Measurements from ENCODE around the gene PDE8B.

PDE8B gene

DNA sequence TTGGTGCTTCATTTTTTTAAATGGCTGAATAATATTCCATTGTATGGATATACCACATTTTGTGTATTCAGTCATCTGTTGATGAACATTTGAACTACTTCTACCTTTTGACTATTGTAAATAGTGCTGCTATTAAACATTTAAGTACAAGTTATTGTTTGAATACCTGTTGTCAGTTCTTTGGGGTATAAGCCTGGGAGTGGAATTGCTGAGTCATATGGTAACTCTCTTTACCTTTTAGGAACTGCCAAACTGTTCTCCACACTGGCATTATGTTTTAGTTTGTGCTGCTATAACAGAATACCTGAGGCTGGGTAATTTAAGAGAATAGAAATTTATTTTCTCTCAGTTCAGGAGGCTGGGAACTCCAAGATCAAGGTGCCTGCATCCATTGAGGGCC lies 15.7 kb upstream of the PDE8B start:
- Histone ChIP-seq H3K27ac (ENCODE audit: low read depth, low read length) (no peak overlapping the region), H3K4ac (ENCODE audit: low read depth, low read length) (no peak overlapping the region), H3K4me2 (ENCODE audit: low read length) (no peak overlapping the region), H3K14ac (ENCODE audit: low read length) (no peak overlapping the region), H3K79me2 (ENCODE audit: control insufficient read depth, insufficient read depth, low read length, poor library complexity) (no peaks in the 10 kb centered on the region), H2BK120ac (ENCODE audit: insufficient read depth, low read length, poor library complexity) (no peak overlapping the region), H3K18ac (ENCODE audit: low read length) (no peak overlapping the region), H2BK12ac (ENCODE audit: low read length) (no peak overlapping the region), H3K79me1 (ENCODE audit: low read length) (no peaks in the 10 kb centered on the region), H3K36me3 (ENCODE audit: control insufficient read depth in 1 of 2, insufficient read depth in 2 of 2, low read length in 2 of 2) (no peaks in the 10 kb centered on the region), H3K27me3 (ENCODE audit: insufficient read depth, low read length) (no peaks in the 10 kb centered on the region), H2BK5ac (ENCODE audit: low read depth, low read length, poor library complexity) (no peak overlapping the region), H3K4me3 (ENCODE audit: low read depth, low read length) (no peak overlapping the region), H4K8ac (ENCODE audit: low read depth, low read length) (no peak overlapping the region), H2AFZ (ENCODE audit: insufficient read depth, low read length, poor library complexity) (no peak overlapping the region), H3K9ac (ENCODE audit: low read length) (no peak overlapping the region), H3K9me3 (ENCODE audit: insufficient read depth, low read depth, low read length) (no peaks in the 10 kb centered on the region), H3K23ac (ENCODE audit: low read length) (no peak overlapping the region), H3K4me1 (ENCODE audit: control insufficient read depth in 1 of 2, insufficient read depth in 2 of 2, low read length in 2 of 2) (no peaks in the 10 kb centered on the region), H2AK5ac (ENCODE audit: low read length) (no peak overlapping the region), H4K91ac (ENCODE audit: low read depth, low read length) (no peak overlapping the region), H4K12ac (ENCODE audit: low read depth, low read length) (no peak overlapping the region)
- DNase-seq, result no peak

DNA sequence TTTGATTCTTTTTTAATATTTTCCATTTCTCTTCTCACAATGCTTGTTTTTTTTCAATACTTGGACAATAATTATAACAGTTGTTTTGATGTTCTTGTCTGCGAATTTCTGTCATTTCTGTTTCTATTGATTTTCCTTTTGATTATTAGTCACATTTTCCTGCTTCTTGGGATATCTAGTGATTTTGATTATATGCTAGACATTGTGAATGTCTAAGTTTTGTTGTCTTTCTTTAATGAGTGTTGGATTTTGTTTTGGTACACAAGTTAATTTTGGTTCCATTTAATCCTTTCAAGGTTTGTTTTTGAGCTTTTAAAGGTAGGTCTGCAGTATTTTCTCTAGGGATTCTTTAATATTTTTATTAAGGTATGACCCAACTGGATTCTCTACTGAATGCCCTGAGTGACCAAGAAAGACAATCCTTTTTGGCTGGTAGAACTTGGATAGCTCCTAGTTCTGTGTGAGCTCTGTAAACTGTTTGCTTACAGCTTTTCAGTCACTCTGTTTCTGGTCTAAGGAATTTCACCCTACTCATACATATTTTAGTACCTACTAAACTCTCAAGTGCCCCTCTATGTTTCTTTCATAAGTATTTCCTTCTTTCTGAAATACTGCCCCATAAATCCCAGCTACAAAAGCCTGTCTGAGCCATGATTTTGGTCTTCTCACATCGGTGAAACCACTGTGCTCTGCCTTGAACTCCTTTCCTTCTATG lies 12.5 kb upstream of the PDE8B start:
- H2AFZ ChIP-seq (ENCODE audit: insufficient read depth, low read length, poor library complexity), result no peak overlapping the region
- H2BK12ac ChIP-seq (ENCODE audit: low read length), result no peak overlapping the region
- no peak overlapping the region for H2AK5ac ChIP-seq (ENCODE audit: low read length)
- no peak overlapping the region for H3K27ac ChIP-seq (ENCODE audit: low read depth, low read length)
- H3K18ac ChIP-seq (ENCODE audit: low read length), result no peak overlapping the region
- no peak overlapping the region for H3K14ac ChIP-seq (ENCODE audit: low read length)
- no peak overlapping the region for H3K4ac ChIP-seq (ENCODE audit: low read depth, low read length)
- H4K12ac ChIP-seq (ENCODE audit: low read depth, low read length), result no peak overlapping the region
- H3K4me3 ChIP-seq (ENCODE audit: low read depth, low read length), result no peak overlapping the region
- H3K4me1 ChIP-seq (ENCODE audit: control insufficient read depth in 1 of 2, insufficient read depth in 2 of 2, low read length in 2 of 2), result no peaks in the 10 kb centered on the region
- DNase-seq, result no peak
- no peak overlapping the region for H3K9ac ChIP-seq (ENCODE audit: low read length)
- H2BK120ac ChIP-seq (ENCODE audit: insufficient read depth, low read length, poor library complexity), result no peak overlapping the region
- H3K4me2 ChIP-seq (ENCODE audit: low read length), result no peak overlapping the region
- H2BK5ac ChIP-seq (ENCODE audit: low read depth, low read length, poor library complexity), result no peak overlapping the region
- WGBS (ENCODE audit: extremely low coverage, insufficient coverage, insufficient read length), result no CpG with 5 or more reads among the region's 2 CpGs
- H3K27me3 ChIP-seq (ENCODE audit: insufficient read depth, low read length), result no peaks in the 10 kb centered on the region
- no peaks in the 10 kb centered on the region for H3K9me3 ChIP-seq (ENCODE audit: insufficient read depth, low read depth, low read length)
- H4K91ac ChIP-seq (ENCODE audit: low read depth, low read length), result no peak overlapping the region
- no peaks in the 10 kb centered on the region for H3K36me3 ChIP-seq (ENCODE audit: control insufficient read depth in 1 of 2, insufficient read depth in 2 of 2, low read length in 2 of 2)
- H3K23ac ChIP-seq (ENCODE audit: low read length), result no peak overlapping the region
- H3K79me2 ChIP-seq (ENCODE audit: control insufficient read depth, insufficient read depth, low read length, poor library complexity), result no peaks in the 10 kb centered on the region
- no peaks in the 10 kb centered on the region for H3K79me1 ChIP-seq (ENCODE audit: low read length)
- no peak overlapping the region for H4K8ac ChIP-seq (ENCODE audit: low read depth, low read length)

DNA sequence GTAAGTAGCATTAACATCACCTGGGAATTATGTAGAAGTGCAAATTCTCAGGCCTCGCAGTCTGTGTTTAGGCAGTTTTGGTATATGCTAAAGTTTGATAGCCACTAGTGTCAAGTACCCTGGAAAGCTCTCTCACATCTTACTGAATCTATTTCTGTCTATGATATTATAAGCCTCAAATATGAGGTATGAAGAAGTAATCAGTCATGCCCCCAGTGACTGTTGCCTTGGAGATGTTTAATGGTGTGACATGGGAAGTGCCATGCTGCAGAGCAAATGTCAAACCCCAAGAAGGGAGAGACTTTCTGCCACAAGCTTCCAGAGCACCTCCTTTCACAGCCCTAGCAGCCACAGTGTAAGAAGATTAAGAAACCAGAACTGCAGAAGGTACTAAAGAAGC lies 9.8 kb upstream of the PDE8B start:
- no peaks in the 10 kb centered on the region for H3K79me1 ChIP-seq (ENCODE audit: low read length)
- H3K18ac ChIP-seq (ENCODE audit: low read length), result no peak overlapping the region
- H3K14ac ChIP-seq (ENCODE audit: low read length), result no peak overlapping the region
- no peak overlapping the region for H4K12ac ChIP-seq (ENCODE audit: low read depth, low read length)
- no peaks in the 10 kb centered on the region for H3K36me3 ChIP-seq (ENCODE audit: control insufficient read depth in 1 of 2, insufficient read depth in 2 of 2, low read length in 2 of 2)
- H3K23ac ChIP-seq (ENCODE audit: low read length), result no peak overlapping the region
- H2AK5ac ChIP-seq (ENCODE audit: low read length), result no peak overlapping the region
- DNase-seq, result no peak
- WGBS (ENCODE audit: extremely low coverage, insufficient coverage, insufficient read length), result no CpG with 5 or more reads among the region's 1 CpG
- H2BK5ac ChIP-seq (ENCODE audit: low read depth, low read length, poor library complexity), result no peak overlapping the region
- H2AFZ ChIP-seq (ENCODE audit: insufficient read depth, low read length, poor library complexity), result no peak overlapping the region
- H2BK12ac ChIP-seq (ENCODE audit: low read length), result no peak overlapping the region
- no peak overlapping the region for H3K4ac ChIP-seq (ENCODE audit: low read depth, low read length)
- H4K91ac ChIP-seq (ENCODE audit: low read depth, low read length), result no peak overlapping the region
- H4K8ac ChIP-seq (ENCODE audit: low read depth, low read length), result no peak overlapping the region
- no peak overlapping the region for H3K4me3 ChIP-seq (ENCODE audit: low read depth, low read length)
- no peaks in the 10 kb centered on the region for H3K27me3 ChIP-seq (ENCODE audit: insufficient read depth, low read length)
- H3K27ac ChIP-seq (ENCODE audit: low read depth, low read length), result no peak overlapping the region
- no peaks in the 10 kb centered on the region for H3K9me3 ChIP-seq (ENCODE audit: insufficient read depth, low read depth, low read length)
- H3K4me2 ChIP-seq (ENCODE audit: low read length), result no peak overlapping the region
- H3K9ac ChIP-seq (ENCODE audit: low read length), result no peak overlapping the region
- H3K4me1 ChIP-seq (ENCODE audit: control insufficient read depth in 1 of 2, insufficient read depth in 2 of 2, low read length in 2 of 2), result no peaks in the 10 kb centered on the region
- no peak overlapping the region for H2BK120ac ChIP-seq (ENCODE audit: insufficient read depth, low read length, poor library complexity)
- no peaks in the 10 kb centered on the region for H3K79me2 ChIP-seq (ENCODE audit: control insufficient read depth, insufficient read depth, low read length, poor library complexity)

DNA sequence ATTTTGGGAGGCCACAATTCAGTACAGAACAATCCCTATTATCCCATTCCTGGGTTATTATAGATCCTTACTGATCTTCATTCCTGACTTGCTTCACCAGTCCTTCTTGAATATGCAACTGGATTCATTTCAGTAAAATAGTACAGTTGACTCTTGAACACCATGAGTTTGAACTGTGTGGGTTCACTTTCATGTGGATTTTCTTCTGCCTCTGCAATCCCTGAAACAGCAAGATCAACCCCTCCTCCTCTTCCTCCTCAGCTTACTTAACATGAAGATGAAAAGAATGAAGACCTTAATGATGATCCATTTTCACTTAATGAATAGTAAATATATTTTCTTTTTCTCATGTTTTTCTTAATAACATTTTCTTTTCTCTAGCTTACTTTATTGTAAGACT lies 8.3 kb upstream of the PDE8B start:
- no peak overlapping the region for H4K8ac ChIP-seq (ENCODE audit: low read depth, low read length)
- no peak overlapping the region for H3K23ac ChIP-seq (ENCODE audit: low read length)
- H2AFZ ChIP-seq (ENCODE audit: insufficient read depth, low read length, poor library complexity), result no peak overlapping the region
- no peak overlapping the region for H3K4me2 ChIP-seq (ENCODE audit: low read length)
- no peaks in the 10 kb centered on the region for H3K4me1 ChIP-seq (ENCODE audit: control insufficient read depth in 1 of 2, insufficient read depth in 2 of 2, low read length in 2 of 2)
- H3K79me1 ChIP-seq (ENCODE audit: low read length), result no peaks in the 10 kb centered on the region
- H3K14ac ChIP-seq (ENCODE audit: low read length), result no peak overlapping the region
- no peak overlapping the region for H3K4ac ChIP-seq (ENCODE audit: low read depth, low read length)
- no peak overlapping the region for H3K4me3 ChIP-seq (ENCODE audit: low read depth, low read length)
- no peak overlapping the region for H4K12ac ChIP-seq (ENCODE audit: low read depth, low read length)
- no peak overlapping the region for H4K91ac ChIP-seq (ENCODE audit: low read depth, low read length)
- no peak overlapping the region for H2BK5ac ChIP-seq (ENCODE audit: low read depth, low read length, poor library complexity)
- H2BK12ac ChIP-seq (ENCODE audit: low read length), result no peak overlapping the region
- H2AK5ac ChIP-seq (ENCODE audit: low read length), result no peak overlapping the region
- H3K9me3 ChIP-seq (ENCODE audit: insufficient read depth, low read depth, low read length), result no peaks in the 10 kb centered on the region
- H3K36me3 ChIP-seq (ENCODE audit: control insufficient read depth in 1 of 2, insufficient read depth in 2 of 2, low read length in 2 of 2), result no peaks in the 10 kb centered on the region
- no peak overlapping the region for H3K18ac ChIP-seq (ENCODE audit: low read length)
- no peak overlapping the region for H2BK120ac ChIP-seq (ENCODE audit: insufficient read depth, low read length, poor library complexity)
- no peak for DNase-seq
- no peak overlapping the region for H3K9ac ChIP-seq (ENCODE audit: low read length)
- no peak overlapping the region for H3K27ac ChIP-seq (ENCODE audit: low read depth, low read length)
- no peaks in the 10 kb centered on the region for H3K79me2 ChIP-seq (ENCODE audit: control insufficient read depth, insufficient read depth, low read length, poor library complexity)
- no peaks in the 10 kb centered on the region for H3K27me3 ChIP-seq (ENCODE audit: insufficient read depth, low read length)

Measured in trophoblast cell (in vitro differentiated cells and primary cell).